Motor neuron (in vitro differentiated cells): Measurements from ENCODE around the gene MGAT1. TPM values are rescaled to one million over a fixed set of nuclear protein-coding genes. Genes with fewer than 3 reads are reported as not detected.

Source experiments
- ATAC-seq, 8 experiments: fragments of 200-7000 bp; cut with Tn5 transposase; replicated peaks in 6 of 8; 2 replicates each; pipeline ENCODE4 v1.8.0; 2021; ENCODE audit warnings: mild to moderate bottlenecking in 8 of 8, moderate library complexity in 8 of 8
- H3K27ac ChIP-seq, 2 donors: fragments of 250-450 bp; sonication (Bioruptor Pico); 2 replicates each; pipeline ENCODE4 v1.9.0; 2021; ENCODE audit warnings: antibody characterized with exemption in 2 of 2, mild to moderate bottlenecking in 2 of 2, moderate library complexity in 1 of 2
- H3K4me1 ChIP-seq, 2 donors: fragments of 250-450 bp; sonication (Bioruptor Pico); replicated peaks in 1 of 2; 2 replicates each; pipeline ENCODE4 v1.6.1; 2021; ENCODE audit warnings: antibody characterized with exemption in 2 of 2, mild to moderate bottlenecking in 2 of 2, moderate library complexity in 1 of 2
- H3K4me3 ChIP-seq, 5 donors: fragments of 250-450 bp; sonication (Bioruptor Pico); 2 replicates each; pipeline ENCODE4 v1.9.0; 2021; ENCODE audit warnings: antibody characterized with exemption in 5 of 5, mild to moderate bottlenecking in 5 of 5, moderate library complexity in 4 of 5
- WGBS, 10 experiments: fragments of 450-650 bp; shearing (Covaris generic); methylation state at CpG; one replicate each; pipeline ENCODE4 v1.0.0; 2022; 5-methylcytosine and 5-hydroxymethylcytosine counted together
- in situ Hi-C, 9 experiments: fragments of 400-800 bp; cut with MboI; loops; one replicate each; pipeline ENCODE4 v1.15.0; 2021; ENCODE audit warnings: low sequenced_read_pairs in 9 of 9, low pct_unique_long_range_greater_than_20kb in 2 of 9; ENCODE audit not compliant: unreplicated experiment in 9 of 9
- total RNA-seq, 8 experiments: library from RNA; unstranded; fragments of 300-600 nt; gene quantifications; 2 replicates each; pipeline versions ENCODE4 v1.2.3 to v1.2.4, GENCODE V29; 2022

Gene MGAT1
- total RNA-seq, 8 experiments from 2014 or later, result 24.6 to 59.6 (median 37.7) TPM

DNA sequence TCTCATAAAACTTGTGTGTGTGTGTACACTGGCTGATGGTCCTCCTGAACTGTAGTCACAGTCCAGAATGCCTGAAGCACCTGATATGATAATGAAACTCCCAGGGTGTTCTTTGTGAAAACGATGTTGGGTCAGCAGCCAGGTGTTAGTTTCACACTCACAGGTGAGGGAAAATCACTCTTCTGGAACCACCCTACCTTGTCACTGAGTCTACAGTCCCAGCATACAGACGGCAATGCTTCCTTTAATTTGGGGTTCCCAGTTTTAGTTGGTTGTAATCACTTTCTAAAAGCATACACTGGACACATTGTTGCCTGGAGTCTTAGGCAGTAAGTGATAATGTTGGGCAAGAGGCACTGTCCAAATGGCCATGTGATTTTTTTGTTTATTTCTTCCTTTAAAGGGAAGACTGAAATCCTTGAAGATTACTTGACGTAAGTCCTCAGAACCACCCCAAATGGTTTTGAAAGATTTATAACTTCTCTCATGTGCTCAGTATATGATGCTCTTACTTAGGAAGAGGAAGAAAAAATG is 18.2 kb upstream of the MGAT1 start:
- H3K27ac ChIP-seq, result no peak overlapping the region
- no peak overlapping the region for H3K4me3 ChIP-seq
- ATAC-seq, result no peak
- in situ Hi-C loops, result no loop called here
- peaks cover 22 to 40% of the 10 kb centered on the region in 2 donors for H3K4me1 ChIP-seq
- 67 to 100% (median 100%) methylated on average over 1 to 3 of the region's 3 CpGs; no CpG with 5 or more reads in 1 of the 10 experiments for WGBS, 10 experiments

DNA sequence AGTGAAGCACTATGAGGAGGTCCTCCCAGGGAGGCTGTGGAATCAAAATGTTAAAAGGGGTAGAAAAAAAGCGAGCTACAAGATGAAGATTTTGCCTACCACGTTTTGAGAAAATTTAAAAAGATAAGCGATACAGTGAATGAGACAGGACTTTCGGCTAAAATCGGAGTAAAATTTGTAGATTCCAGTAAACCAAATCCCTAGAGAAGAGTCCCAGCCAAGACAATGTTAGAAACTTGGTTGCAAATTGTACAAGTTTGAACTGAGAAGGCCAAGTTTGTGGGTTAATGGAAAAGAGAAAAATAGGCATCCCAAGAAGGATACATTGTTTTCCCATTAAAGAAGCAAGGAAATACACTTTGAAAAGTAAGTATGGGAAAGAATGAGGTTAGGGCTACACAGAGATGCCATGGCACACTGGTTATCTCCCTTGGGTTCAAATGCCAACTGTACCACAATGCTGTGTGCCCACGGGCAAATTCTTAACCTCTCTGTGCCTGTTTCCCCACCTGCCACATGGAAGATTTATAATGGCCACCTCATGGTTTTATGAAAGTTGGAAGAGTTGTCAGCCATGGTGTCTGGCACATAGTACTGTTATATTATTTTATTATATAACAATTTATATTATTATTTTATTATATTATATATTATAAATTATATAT is 16.2 kb upstream of the MGAT1 start:
- ATAC-seq, result no peak
- peaks cover 22 to 37% of the 10 kb centered on the region in 2 donors for H3K4me1 ChIP-seq
- H3K4me3 ChIP-seq, result no peak overlapping the region
- in situ Hi-C loops, result no loop called here
- 42 to 90% (median 83%) methylated on average over 2 to 6 of the region's 6 CpGs; no CpG with 5 or more reads in 1 of the 10 experiments for WGBS, 10 experiments
- peak overlapping the region in 1 of 2 donors; percentile 36 for H3K27ac ChIP-seq

GRCh38 chr5:180817893-180818674 is 15.5 kb upstream of the MGAT1 start:
- H3K4me3 ChIP-seq, result no peak overlapping the region
- H3K4me1 ChIP-seq, result peaks cover 22 to 29% of the 10 kb centered on the region in 2 donors
- peak in 4 of 8 experiments; percentile 26 to 69 (median 50) for ATAC-seq
- in situ Hi-C loops, result no loop called here
- peak overlapping the region in 1 of 2 donors; percentile 36 for H3K27ac ChIP-seq
- WGBS, 10 experiments, result 22 to 68% (median 42%) methylated on average over 1 to 11 of the region's 13 CpGs; no CpG with 5 or more reads in 4 of the 10 experiments

DNA sequence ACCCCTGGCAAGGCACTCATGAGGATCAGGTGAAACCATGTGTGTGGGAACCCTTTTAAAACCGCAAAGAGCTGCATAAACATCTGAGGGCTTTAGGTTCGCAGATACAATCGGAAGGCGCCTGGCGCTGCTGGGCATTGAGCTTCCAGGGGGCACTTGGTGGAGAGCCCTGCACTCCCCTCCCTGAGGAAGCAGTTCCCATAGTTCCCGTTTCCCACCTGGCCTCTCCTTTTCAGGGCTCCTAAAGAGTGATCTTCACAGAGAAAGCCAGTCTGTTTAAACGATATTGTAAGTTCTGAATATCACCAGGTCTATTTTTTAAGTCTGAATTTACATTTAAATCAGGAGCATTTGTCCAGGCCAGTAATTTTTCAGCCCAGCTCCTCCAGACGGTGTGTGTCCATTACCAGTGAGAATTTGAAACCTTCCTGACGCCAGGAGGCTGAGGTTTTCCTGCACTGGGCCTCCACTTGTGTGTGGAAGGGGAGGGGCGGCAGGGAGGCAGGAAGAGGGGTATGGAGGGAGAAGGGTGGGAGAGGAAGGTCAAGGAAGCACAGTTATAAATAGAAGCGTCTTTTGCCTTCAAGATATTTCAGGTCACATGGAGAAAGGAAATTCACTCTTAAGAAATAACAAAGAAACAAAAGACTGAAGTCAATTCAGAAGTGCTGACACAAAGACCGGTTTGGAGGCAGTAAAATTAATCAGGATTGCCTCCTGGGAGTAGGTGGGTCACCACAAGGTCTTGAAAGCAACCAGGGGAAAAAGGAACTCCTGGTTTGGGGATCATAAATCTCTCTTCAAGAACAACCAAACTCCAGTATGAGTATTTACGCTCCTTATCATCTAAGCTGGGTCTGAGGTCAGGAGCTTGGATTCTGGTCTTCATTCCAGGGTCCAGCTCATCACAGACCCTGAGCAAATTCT is 14.3 kb upstream of the MGAT1 start:
- peaks cover 22% of the 10 kb centered on the region in 2 donors for H3K4me1 ChIP-seq
- H3K27ac ChIP-seq, result peak overlapping the region in 1 of 2 donors; percentile 16
- in situ Hi-C loops, result no loop called here
- ATAC-seq, result peak in 5 of 8 experiments; percentile 59 to 82 (median 79)
- 0 to 96% (median 57%) methylated on average over 2 to 11 of the region's 13 CpGs for WGBS, 10 experiments
- H3K4me3 ChIP-seq, result no peak overlapping the region

- no peak overlapping the region for H3K4me3 ChIP-seq
- no peak overlapping the region for H3K27ac ChIP-seq
- WGBS, 10 experiments, result 26 to 95% (median 77%) methylated on average over 2 to 8 of the region's 9 CpGs
- ATAC-seq, result peak in 2 of 8 experiments; percentile 40 to 46
- in situ Hi-C loops, result no loop called here
- H3K4me1 ChIP-seq, result peaks cover 28 to 30% of the 10 kb centered on the region in 2 donors
Observed at GRCh38 chr5:180815293-180815917, 12.8 kb upstream of the MGAT1 start.

GRCh38 chr5:180813420-180813819 is 10.8 kb upstream of the MGAT1 start:
- in situ Hi-C loops, result no loop called here
- peaks cover 34 to 38% of the 10 kb centered on the region in 2 donors for H3K4me1 ChIP-seq
- no peak overlapping the region for H3K4me3 ChIP-seq
- no peak for ATAC-seq
- H3K27ac ChIP-seq, result no peak overlapping the region
- 50 to 100% (median 83%) methylated on average over 1 to 5 of the region's 5 CpGs; no CpG with 5 or more reads in 1 of the 10 experiments for WGBS, 10 experiments

DNA sequence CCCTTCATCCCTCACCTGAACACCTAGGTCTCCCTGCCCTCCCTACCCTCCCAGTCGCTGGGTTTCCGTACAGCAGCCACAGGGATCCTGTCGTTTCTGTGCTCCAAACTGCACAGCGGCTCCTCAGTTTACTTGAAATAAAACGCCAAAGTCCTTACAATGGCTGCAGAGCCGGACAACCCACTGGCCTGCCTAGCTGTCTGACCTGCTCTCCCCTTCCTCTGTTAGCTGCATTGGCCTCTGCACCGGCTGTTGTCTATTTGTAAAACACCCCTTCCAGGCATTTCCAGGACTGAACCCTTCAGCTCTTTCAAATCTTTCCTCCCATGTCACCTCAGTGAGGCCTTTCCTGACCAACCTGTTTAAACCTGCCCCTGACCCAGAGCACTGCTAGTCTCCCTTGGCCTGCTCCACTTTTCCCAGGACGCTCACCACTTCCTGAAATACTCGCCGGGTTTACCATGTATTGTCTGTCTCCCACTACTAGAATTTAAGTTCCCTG is 9.1 kb upstream of the MGAT1 start:
- in situ Hi-C loops, result no loop called here
- Histone ChIP-seq H3K27ac (peak overlapping the region in 1 of 2 donors; percentile 17), H3K4me3 (peak overlapping the region in 1 of 5 donors; percentile 95), H3K4me1 (peaks cover 34 to 36% of the 10 kb centered on the region in 2 donors)
- no peak for ATAC-seq
- 70 to 90% (median 82%) methylated on average over 2 to 8 of the region's 10 CpGs; no CpG with 5 or more reads in 3 of the 10 experiments for WGBS, 10 experiments

GRCh38 chr5:180810959-180811622 is 8.5 kb upstream of the MGAT1 start:
- WGBS, 10 experiments, result 0 to 93% (median 24%) methylated on average over 1 to 10 of the region's 30 CpGs; no CpG with 5 or more reads in 2 of the 10 experiments
- peaks cover 33 to 34% of the 10 kb centered on the region in 2 donors for H3K4me1 ChIP-seq
- in situ Hi-C loops, result no loop called here
- peak overlapping the region; percentile 99 to 100 for H3K27ac ChIP-seq
- H3K4me3 ChIP-seq, result peak overlapping the region; percentile 78 to 96 (median 95)
- peak in 3 of 8 experiments; percentile 27 to 50 (median 45) for ATAC-seq

- in situ Hi-C loops, result no loop called here
- WGBS, 10 experiments, result 0% methylated on average over 2 to 8 of the region's 66 CpGs; no CpG with 5 or more reads in 6 of the 10 experiments
- peaks cover 33 to 34% of the 10 kb centered on the region in 2 donors for H3K4me1 ChIP-seq
- peak; percentile 73 to 86 (median 82) for ATAC-seq
- peak overlapping the region; percentile 99 to 100 for H3K27ac ChIP-seq
- peak overlapping the region; percentile 78 to 96 (median 95) for H3K4me3 ChIP-seq
Observed at GRCh38 chr5:180810210-180810958, 7.8 kb upstream of the MGAT1 start.

- Histone ChIP-seq H3K4me1 (peaks cover 33 to 34% of the 10 kb centered on the region in 2 donors), H3K4me3 (peak overlapping the region; percentile 78 to 96 (median 95)), H3K27ac (peak overlapping the region; percentile 99 to 100)
- in situ Hi-C loops, result no loop called here
- WGBS, 10 experiments, result 0 to 67% (median 11%) methylated on average over 2 to 7 of the region's 40 CpGs; no CpG with 5 or more reads in 1 of the 10 experiments
- ATAC-seq, result peak; percentile 72 to 81 (median 77)
Observed at GRCh38 chr5:180809403-180810209, 7.0 kb upstream of the MGAT1 start.
